Endothelial cell of umbilical vein (primary cell): Measurements from ENCODE around the gene GSDME. TPM values are rescaled to one million over a fixed set of nuclear protein-coding genes. Genes with fewer than 3 reads are reported as not detected.

Source experiments
- BruUV-seq: library from RNA; stranded (reverse); fragments of 400-500 nt; replicated peaks from 2 replicates; lab custom pipeline; 2021; lab: Mats Ljungman, UMichigan
- CTCF ChIA-PET: fragments of 300-600, 350-600 bp; sonication (Branson Sonifier 250); formaldehyde crosslinking; loops from one replicate; lab custom pipeline; 2021; ENCODE audit warnings: antibody characterized with exemption, inconsistent platforms; lab: Charles Lee
- POLR2A ChIA-PET: fragments of 300-600, 350-600 bp; sonication (Branson Sonifier 250); formaldehyde crosslinking; loops from one replicate; lab custom pipeline; 2021; ENCODE audit warnings: antibody characterized with exemption, inconsistent platforms; lab: Charles Lee
- DNase-seq: peaks from one replicate; pipeline ENCODE4 v3.0.0-alpha.2; 2011; ENCODE audit warnings: low read depth, low spot score
- FAIRE-seq: peaks from 2 replicates; lab custom pipeline; 2011; peaks lifted over from hg19 to GRCh38; lab: Jason Lieb, UNC
- H2AFZ ChIP-seq: 2 replicates; pipeline ENCODE4 v1.6.0; 2012; ENCODE audit warnings: low read depth, low read length, control low read depth, inconsistent platforms
- H3K27ac ChIP-seq: 2 replicates; pipeline ENCODE4 v1.5.1; 2011; ENCODE audit warnings: low read depth, mild to moderate bottlenecking, control low read depth, low read length, moderate library complexity; ENCODE audit not compliant: insufficient read depth
- H3K27me3 ChIP-seq, 2 experiments: 2 replicates each; pipeline versions ENCODE4 v1.6.0 to v1.6.1; 2011; ENCODE audit warnings: low read length in 2 of 2, mixed read lengths in 1 of 2; ENCODE audit not compliant: control insufficient read depth in 2 of 2, insufficient read depth in 2 of 2
- H3K36me3 ChIP-seq, 2 experiments: 2 replicates in 1 of 2; 3 replicates in 1 of 2; pipeline ENCODE4 v1.5.1; 2011; ENCODE audit warnings: low read length in 2 of 2, mild to moderate bottlenecking in 1 of 2, moderate library complexity in 1 of 2; ENCODE audit not compliant: control insufficient read depth in 2 of 2, insufficient read depth in 2 of 2; ENCODE audit errors: extremely low read depth in 1 of 2
- H3K4me1 ChIP-seq: 3 replicates; pipeline ENCODE4 v1.5.1; 2011; ENCODE audit warnings: mild to moderate bottlenecking, low read length; ENCODE audit not compliant: control insufficient read depth, insufficient read depth; ENCODE audit errors: extremely low read depth
- H3K4me2 ChIP-seq: 2 replicates; pipeline ENCODE4 v1.6.1; 2011; ENCODE audit warnings: low read length, control low read depth, mixed read lengths; ENCODE audit not compliant: insufficient read depth
- H3K4me3 ChIP-seq, 3 experiments: fragments of 200-600 bp in 1 of 3; sonication (generic), shearing (Covaris generic) in 1 of 3; replicated peaks in 1 of 3; 2 replicates each; pipeline ENCODE4 v1.5.1; 2011 to 2016; ENCODE audit warnings: control low read depth in 3 of 3, low read length in 3 of 3, mild to moderate bottlenecking in 2 of 3, inconsistent platforms in 1 of 3, low read depth in 1 of 3, moderate library complexity in 1 of 3; ENCODE audit not compliant: insufficient read depth in 1 of 3
- H3K79me2 ChIP-seq: 2 replicates; pipeline ENCODE4 v1.6.0; 2012; ENCODE audit warnings: low read length, inconsistent platforms; ENCODE audit not compliant: control insufficient read depth, insufficient read depth
- H3K9ac ChIP-seq: replicated peaks from 2 replicates; pipeline ENCODE3; 2011; ENCODE audit warnings: low read length, control low read depth; ENCODE audit not compliant: insufficient read depth; ENCODE audit errors: extremely low read depth
- H3K9me1 ChIP-seq: replicated peaks from 3 replicates; pipeline ENCODE4 v1.6.0; 2011; ENCODE audit warnings: mild to moderate bottlenecking, low read length; ENCODE audit not compliant: control insufficient read depth, insufficient read depth; ENCODE audit errors: extremely low read depth
- H3K9me3 ChIP-seq: replicated peaks from 2 replicates; pipeline ENCODE4 v1.5.1; 2012; ENCODE audit warnings: low read length, inconsistent platforms; ENCODE audit not compliant: control insufficient read depth, insufficient read depth
- H4K20me1 ChIP-seq: replicated peaks from 2 replicates; pipeline ENCODE3; 2011; ENCODE audit warnings: mild to moderate bottlenecking, low read length; ENCODE audit not compliant: control insufficient read depth, insufficient read depth; ENCODE audit errors: extremely low read depth
- CTCF ChIP-seq, 2 donors: IDR thresholded peaks; 1 replicate in 1 of 2; 2 replicates in 1 of 2; pipeline ENCODE4 v1.5.1; 2011; ENCODE audit warnings: low read length in 2 of 2, mild to moderate bottlenecking in 2 of 2, moderate library complexity in 2 of 2, control low read depth in 1 of 2, inconsistent platforms in 1 of 2, low read depth in 1 of 2; ENCODE audit not compliant: insufficient read depth in 1 of 2; ENCODE audit errors: extremely low read depth in 1 of 2
- EZH2 ChIP-seq: IDR thresholded peaks from 2 replicates; pipeline ENCODE4 v1.6.1; 2012; ENCODE audit warnings: borderline replicate concordance, low read depth, mild to moderate bottlenecking, moderate library complexity, low read length, inconsistent platforms; ENCODE audit not compliant: severe bottlenecking
- FOS ChIP-seq: IDR thresholded peaks from 2 replicates; pipeline ENCODE4 v1.6.1; 2011; ENCODE audit warnings: mild to moderate bottlenecking, low read length, moderate library complexity, borderline replicate concordance; ENCODE audit not compliant: insufficient read depth
- GATA2 ChIP-seq: IDR thresholded peaks from 2 replicates; pipeline ENCODE4 v1.7.0; 2011; ENCODE audit warnings: low read depth, mild to moderate bottlenecking, moderate library complexity, mixed read lengths, low read length; ENCODE audit not compliant: insufficient read length, insufficient read depth
- JUN ChIP-seq: IDR thresholded peaks from 2 replicates; pipeline ENCODE4 v1.6.1; 2011; ENCODE audit warnings: borderline replicate concordance, low read depth; ENCODE audit not compliant: insufficient read length, insufficient read depth
- MAX ChIP-seq: IDR thresholded peaks from 2 replicates; pipeline ENCODE4 v1.6.1; 2011; ENCODE audit not compliant: insufficient read depth, insufficient read length
- MYC ChIP-seq: IDR thresholded peaks from one replicate; pipeline ENCODE4 v1.6.1; 2011; ENCODE audit warnings: mild to moderate bottlenecking, low read depth, low read length
- POLR2A ChIP-seq: IDR thresholded peaks from 2 replicates; pipeline ENCODE4 v1.6.1; 2012; ENCODE audit warnings: low read depth, mild to moderate bottlenecking, control low read depth, low read length
- POLR2AphosphoS5 ChIP-seq: IDR thresholded peaks from 2 replicates; pipeline ENCODE4 v1.6.1; 2012; ENCODE audit warnings: low read depth, mild to moderate bottlenecking, control low read depth, low read length, moderate library complexity; ENCODE audit not compliant: insufficient read depth
- dilution Hi-C: fragments of 300-500 bp; cut with MboI; formaldehyde crosslinking; loops from one replicate; pipeline ENCODE4 v1.15.0; 2019; ENCODE audit warnings: low sequenced_read_pairs; ENCODE audit not compliant: extremely low pct_ligation_motif_present
- intact Hi-C: fragments of 100-400 bp; cut with micrococcal nuclease; formaldehyde crosslinking; loops from one replicate; pipeline ENCODE4 v1.10.0; 2022
- polyA plus RNA-seq, 4 experiments: library from polyadenylated mRNA; depleted of rRNA in 3 of 4; stranded (reverse) in 3 of 4; unstranded in 1 of 4; fragments of >200 nt; gene quantifications; 2 replicates each; pipeline versions ENCODE4 v1.2.1 to v1.2.3, GENCODE V29; 2011 to 2012; ENCODE audit warnings: missing spikeins in 1 of 4
- total RNA-seq: library from RNA; stranded (reverse); gene quantifications from 2 replicates; pipeline ENCODE4 v1.2.3, GENCODE V29; 2021

GSDME gene
- total and polyA plus RNA-seq, 2 donors (not counting 3 experiments of a cell fraction or from before 2014, with no cell fraction given) = 21.1 to 23.4 TPM

- Histone ChIP-seq H3K9me1 (no peaks in the 10 kb centered on the region), H3K79me2 (no peaks in the 10 kb centered on the region), H3K4me2 (no peak overlapping the region), H4K20me1 (no peaks in the 10 kb centered on the region), H3K9me3 (no peaks in the 10 kb centered on the region), H2AFZ (no peak overlapping the region), H3K27me3 (peaks cover 14 to 17% of the 10 kb centered on the region in 2 experiments), H3K36me3 (no peaks in the 10 kb centered on the region), H3K9ac (no peak overlapping the region), H3K27ac (no peak overlapping the region), H3K4me3 (no peak overlapping the region), H3K4me1 (no peaks in the 10 kb centered on the region)
- intact Hi-C loops (no loop called here), dilution Hi-C loops (no loop called here)
- BruUV-seq = no TSS peak
- ChIA-PET CTCF (interaction anchor here (1.2 to 2.0 kb wide), 7 partner anchors 15 to 1217 kb away, joined by 3 to 9 read pairs (median 3); no protein-coding TSS in a partner anchor), POLR2A (no interaction called here)
- no peak for DNase-seq
- no peak for FAIRE-seq
- TF ChIP-seq EZH2 (no peak), FOS (no peak), GATA2 (no peak), MAX (no peak), POLR2AphosphoS5 (no peak), MYC (no peak)
Observed at GRCh38 chr7:24764011-24764410, 6.7 kb upstream of the GSDME start.

GRCh38 chr7:24763303-24763901, 6.1 kb upstream of the GSDME start:
- no TSS peak for BruUV-seq
- no peaks in the 10 kb centered on the region for H3K4me1 ChIP-seq
- dilution Hi-C loops (no loop called here), intact Hi-C loops (no loop called here)
- no peak overlapping the region for H3K27ac ChIP-seq
- ChIA-PET CTCF (interaction anchor here (1.3 to 2.0 kb wide), 6 partner anchors 22 to 1217 kb away, joined by 3 to 9 read pairs (median 3); no protein-coding TSS in a partner anchor), POLR2A (no interaction called here)
- no peaks in the 10 kb centered on the region for H3K79me2 ChIP-seq
- H3K4me2 ChIP-seq = no peak overlapping the region
- H3K9me1 ChIP-seq = no peaks in the 10 kb centered on the region
- TF ChIP-seq POLR2AphosphoS5 (no peak), POLR2A (no peak), CTCF (IDR thresholded peaks at IDR 0.05; ENCODE audit: extremely low read depth in 1 of 2, insufficient read depth in 1 of 2, low read depth in 1 of 2, low read length in 2 of 2) (no peak), EZH2 (no peak), JUN (no peak), GATA2 (no peak), MYC (no peak), FOS (no peak), MAX (no peak)
- no peaks in the 10 kb centered on the region for H3K9me3 ChIP-seq
- H3K4me3 ChIP-seq = no peak overlapping the region
- no peaks in the 10 kb centered on the region for H3K36me3 ChIP-seq
- no peak overlapping the region for H3K9ac ChIP-seq
- no peak overlapping the region for H2AFZ ChIP-seq
- peaks cover 14 to 17% of the 10 kb centered on the region in 2 experiments for H3K27me3 ChIP-seq
- FAIRE-seq (no peak), DNase-seq (no peak)
- H4K20me1 ChIP-seq = no peaks in the 10 kb centered on the region
